Thymus (tissue), 11 donors: ENCODE measurements around the gene C1orf53. TPM values are rescaled to one million over a fixed set of nuclear protein-coding genes. Genes with fewer than 3 reads are reported as not detected.
A peak's percentile ranks its signal among the peaks of the same experiment; 100 is the strongest.
"Not testable (repeated sequence)": the region's sequence is repeated elsewhere in the genome, so short reads cannot be mapped to it uniquely, and the experiment has no call there.

Source experiments
- DNase-seq, 9 donors: peaks; one replicate each; pipeline ENCODE4 v3.0.0-alpha.2; 2013; ENCODE audit warnings: low spot score in 9 of 9, low read depth in 6 of 9, missing footprints in 1 of 9
- H3K27ac ChIP-seq, 2 donors: one replicate each; pipeline ENCODE4 v1.5.1; 2013; ENCODE audit warnings: control low read depth in 1 of 2, low read depth in 1 of 2, low read length in 1 of 2, mild to moderate bottlenecking in 1 of 2, moderate library complexity in 1 of 2
- H3K27me3 ChIP-seq, 2 donors: one replicate each; pipeline ENCODE4 v1.5.1; 2013; ENCODE audit warnings: low read length in 1 of 2; ENCODE audit not compliant: control insufficient read depth in 2 of 2, insufficient read depth in 1 of 2
- H3K36me3 ChIP-seq, 2 donors: one replicate each; pipeline ENCODE4 v1.5.1; 2013; ENCODE audit warnings: low read length in 1 of 2, mild to moderate bottlenecking in 1 of 2, moderate library complexity in 1 of 2; ENCODE audit not compliant: control insufficient read depth in 2 of 2, insufficient read depth in 2 of 2
- H3K4me1 ChIP-seq, 2 donors: one replicate each; pipeline ENCODE4 v1.5.1; 2013; ENCODE audit warnings: low read length in 2 of 2; ENCODE audit not compliant: control insufficient read depth in 2 of 2, insufficient read depth in 2 of 2
- H3K4me3 ChIP-seq, 2 donors: one replicate each; pipeline ENCODE4 v1.5.1; 2013; ENCODE audit warnings: low read length in 2 of 2, control low read depth in 1 of 2, mild to moderate bottlenecking in 1 of 2
- H3K9me3 ChIP-seq, 2 donors: one replicate each; pipeline ENCODE4 v1.5.1; 2013; ENCODE audit warnings: low read length in 1 of 2, mild to moderate bottlenecking in 1 of 2; ENCODE audit not compliant: control insufficient read depth in 2 of 2, insufficient read depth in 1 of 2
- WGBS: extraction: QIAGEN DNeasy Blood & Tissue Kit; methylation state at CpG from one replicate; pipeline ENCODE4 v1.1.7; 2013; 5-methylcytosine and 5-hydroxymethylcytosine counted together
- polyA plus RNA-seq: library from polyadenylated mRNA; stranded (reverse); fragments of 200-250 nt; gene quantifications from one replicate; pipeline ENCODE4 v1.2.3, GENCODE V29; 2013
- total RNA-seq: library from RNA; stranded (reverse); fragments of 120-200 nt; gene quantifications from one replicate; pipeline ENCODE4 v1.2.4, GENCODE V29; 2013
- donor health status: healthy.

The C1orf53 gene
- total and polyA plus RNA-seq, 2 donors = 1.1 to 1.3 TPM

- 98% methylated on average over 4 of the region's 4 CpGs for WGBS
- Histone ChIP-seq H3K36me3 (no peaks in the 10 kb centered on the region), H3K4me1 (no peaks in the 10 kb centered on the region), H3K27me3 (no peaks in the 10 kb centered on the region), H3K27ac (no peak overlapping the region), H3K4me3 (no peak overlapping the region), H3K9me3 (no peaks in the 10 kb centered on the region)
- DNase-seq = no peak
Observed at GRCh38 chr1:197944485-197944884, 42.1 kb downstream of the C1orf53 start.

GRCh38 chr1:197948926-197949899 is 46.8 kb downstream of the C1orf53 start:
- no peak overlapping the region for H3K4me3 ChIP-seq
- no peaks in the 10 kb centered on the region for H3K27me3 ChIP-seq
- DNase-seq = peak in 1 of 9 donors; percentile 14
- WGBS = 54% methylated on average over 8 of the region's 8 CpGs
- H3K9me3 ChIP-seq = no peaks in the 10 kb centered on the region
- H3K4me1 ChIP-seq = no peaks in the 10 kb centered on the region
- H3K27ac ChIP-seq = no peak overlapping the region
- no peaks in the 10 kb centered on the region for H3K36me3 ChIP-seq

GRCh38 chr1:197951089-197951488 is 48.7 kb downstream of the C1orf53 start:
- Histone ChIP-seq H3K4me1 (no peaks in the 10 kb centered on the region), H3K4me3 (no peak overlapping the region), H3K27me3 (no peaks in the 10 kb centered on the region), H3K9me3 (no peaks in the 10 kb centered on the region), H3K36me3 (no peaks in the 10 kb centered on the region), H3K27ac (no peak overlapping the region)
- DNase-seq = no peak

GRCh38 chr1:197951617-197952175 is 49.3 kb downstream of the C1orf53 start:
- no peak overlapping the region for H3K4me3 ChIP-seq
- no peak for DNase-seq
- no peaks in the 10 kb centered on the region for H3K36me3 ChIP-seq
- H3K27ac ChIP-seq = no peak overlapping the region
- H3K27me3 ChIP-seq = no peaks in the 10 kb centered on the region
- 96% methylated on average over 5 of the region's 5 CpGs for WGBS
- H3K4me1 ChIP-seq = no peaks in the 10 kb centered on the region
- H3K9me3 ChIP-seq = no peaks in the 10 kb centered on the region

- DNase-seq, H3K4me1 ChIP-seq: not testable (repeated sequence)
Observed at GRCh38 chr1:197953472-197953871, 51.0 kb downstream of the C1orf53 start.

GRCh38 chr1:197954718-197955418 is 52.4 kb downstream of the C1orf53 start:
- 94% methylated on average over 4 of the region's 4 CpGs for WGBS
- no peak overlapping the region for H3K4me3 ChIP-seq
- no peak for DNase-seq
- H3K9me3 ChIP-seq = no peaks in the 10 kb centered on the region
- H3K27ac ChIP-seq = no peak overlapping the region
- H3K4me1 ChIP-seq = no peaks in the 10 kb centered on the region
- no peaks in the 10 kb centered on the region for H3K36me3 ChIP-seq
- H3K27me3 ChIP-seq = no peaks in the 10 kb centered on the region

More at GRCh38 chr1:197953472-197953871, 51.0 kb downstream of the C1orf53 start:
- H3K4me3 ChIP-seq, H3K27ac ChIP-seq, H3K27me3 ChIP-seq, H3K9me3 ChIP-seq, H3K36me3 ChIP-seq: not testable (repeated sequence)
- 70% methylated on average over 6 of the region's 6 CpGs for WGBS

- Histone ChIP-seq H3K9me3 (no peaks in the 10 kb centered on the region), H3K27ac (no peak overlapping the region), H3K27me3 (no peaks in the 10 kb centered on the region), H3K36me3 (no peaks in the 10 kb centered on the region), H3K4me1 (no peaks in the 10 kb centered on the region), H3K4me3 (no peak overlapping the region)
- no peak for DNase-seq
- 95% methylated on average over 4 of the region's 4 CpGs for WGBS
Observed at GRCh38 chr1:197955486-197956394, 53.3 kb downstream of the C1orf53 start.
